ENCODE results near the gene GAB2. TPM values are rescaled to one million over a fixed set of nuclear protein-coding genes. Genes with fewer than 3 reads are reported as not detected.

Gene GAB2
- total RNA-seq, 4 donors from 2014 or later, result 13.4 to 28.4 (median 19.8) TPM

- H3K36me3 ChIP-seq, result peaks cover 24% of the 10 kb centered on the region
- H3K9me3 ChIP-seq, result no peaks in the 10 kb centered on the region
- no peak overlapping the region for H3K4me3 ChIP-seq
- H3K27ac ChIP-seq, result no peak overlapping the region
- H3K27me3 ChIP-seq, result no peaks in the 10 kb centered on the region
- TF ChIP-seq POLR2AphosphoS5 (IDR thresholded peaks at IDR 0.05) (no peak), POLR2A (IDR thresholded peaks at IDR 0.05) (no peak)
- H3K4me1 ChIP-seq, result peaks cover 19% of the 10 kb centered on the region
- no peak for DNase-seq (ENCODE audit: low spot score in 2 of 2)
- WGBS, result 86% methylated on average over 6 of the region's 6 CpGs
These were observed 245.7 kb downstream of the GAB2 start for GRCh38 chr11:78171951-78172350.

- H3K27me3 ChIP-seq, result no peaks in the 10 kb centered on the region
- peaks cover 24% of the 10 kb centered on the region for H3K36me3 ChIP-seq
- no peak overlapping the region for H3K4me3 ChIP-seq
- H3K9me3 ChIP-seq, result no peaks in the 10 kb centered on the region
- 87% methylated on average over 7 of the region's 7 CpGs for WGBS
- peaks cover 19% of the 10 kb centered on the region for H3K4me1 ChIP-seq
- no peak for DNase-seq (ENCODE audit: low spot score in 2 of 2)
- no peak overlapping the region for H3K27ac ChIP-seq
- TF ChIP-seq EP300 (IDR thresholded peaks at IDR 0.05) (no peak), POLR2AphosphoS5 (IDR thresholded peaks at IDR 0.05) (no peak), POLR2A (IDR thresholded peaks at IDR 0.05) (no peak), CTCF (IDR thresholded peaks at IDR 0.05) (no peak)
These were observed 246.6 kb downstream of the GAB2 start for GRCh38 chr11:78170874-78171549.

- WGBS, result 90% methylated on average over 11 of the region's 11 CpGs
- no peak for DNase-seq (ENCODE audit: low spot score in 2 of 2)
- Histone ChIP-seq H3K9me3 (no peaks in the 10 kb centered on the region), H3K4me3 (no peak overlapping the region), H3K4me1 (peaks cover 19% of the 10 kb centered on the region), H3K36me3 (peaks cover 24% of the 10 kb centered on the region), H3K27ac (no peak overlapping the region), H3K27me3 (no peaks in the 10 kb centered on the region)
- TF ChIP-seq POLR2A (IDR thresholded peaks at IDR 0.05), result no peak
These were observed 247.2 kb downstream of the GAB2 start for GRCh38 chr11:78170413-78170812.

- Histone ChIP-seq H3K9me3 (no peaks in the 10 kb centered on the region), H3K4me1 (peaks cover 19% of the 10 kb centered on the region), H3K27me3 (no peaks in the 10 kb centered on the region), H3K36me3 (peaks cover 20% of the 10 kb centered on the region), H3K27ac (peak overlapping the region; percentile 82), H3K4me3 (no peak overlapping the region)
- TF ChIP-seq EP300 (IDR thresholded peaks at IDR 0.05) (no peak), POLR2AphosphoS5 (IDR thresholded peaks at IDR 0.05) (no peak), CTCF (IDR thresholded peaks at IDR 0.05) (no peak), POLR2A (IDR thresholded peaks at IDR 0.05) (no peak)
- DNase-seq (ENCODE audit: low spot score in 2 of 2), result peak; percentile 90
- 54% methylated on average over 14 of the region's 17 CpGs for WGBS
These were observed 248.8 kb downstream of the GAB2 start for GRCh38 chr11:78168539-78169477.

GRCh38 chr11:78166855-78167469 lies 250.7 kb downstream of the GAB2 start:
- H3K27me3 ChIP-seq, result no peaks in the 10 kb centered on the region
- DNase-seq (ENCODE audit: low spot score in 2 of 2), result no peak
- peaks cover 3% of the 10 kb centered on the region for H3K36me3 ChIP-seq
- peaks cover 19% of the 10 kb centered on the region for H3K4me1 ChIP-seq
- no peaks in the 10 kb centered on the region for H3K9me3 ChIP-seq
- 96% methylated on average over 5 of the region's 6 CpGs for WGBS
- H3K27ac ChIP-seq, result no peak overlapping the region
- no peak overlapping the region for H3K4me3 ChIP-seq
- TF ChIP-seq POLR2A (IDR thresholded peaks at IDR 0.05) (no peak), EP300 (IDR thresholded peaks at IDR 0.05) (no peak), CTCF (IDR thresholded peaks at IDR 0.05) (no peak), POLR2AphosphoS5 (IDR thresholded peaks at IDR 0.05) (no peak)

Other genes with a start within 250 kb of the GAB2 start
- gene KCTD21, start 229.2 kb downstream of the GAB2 start, total RNA-seq, result 10 to 100 TPM in 1 of 4 donors, 1 to 10 TPM in 3; 3.6 to 11.1 (median 4.3) TPM
- gene USP35, start 228.9 kb downstream of the GAB2 start, total RNA-seq, result 1 to 10 TPM; 2.3 to 9.6 (median 5.6) TPM
- 10 to 100 TPM; 10.9 to 14.7 (median 14.7) TPM for gene NARS2, start 157.0 kb upstream of the GAB2 start, total RNA-seq

Data from suprapubic skin (tissue), 4 donors.